Subcutaneous adipose tissue (tissue), 4 donors: ENCODE results near the gene ZSWIM5. TPM values are rescaled to one million over a fixed set of nuclear protein-coding genes. Genes with fewer than 3 reads are reported as not detected.

Source experiments
- CTCF ChIP-seq: fragments of 450-650 bp; IDR thresholded peaks from one replicate; pipeline ENCODE4 v1.5.1; 2016; ENCODE audit warnings: low read depth, mild to moderate bottlenecking, control low read depth, antibody characterized with exemption, moderate library complexity
- total RNA-seq, 4 donors: library from RNA; depleted of rRNA; stranded (reverse); fragments of >200 nt; gene quantifications; one replicate each; pipeline ENCODE4 v1.1.0, GENCODE V29; 2016

The ZSWIM5 gene
- total RNA-seq, 4 donors from 2014 or later = 0.85 to 1.3 (median 1.0) TPM

GRCh38 chr1:45008516-45008915 lies 197.9 kb downstream of the ZSWIM5 start:
- TF ChIP-seq CTCF = no peak

DNA sequence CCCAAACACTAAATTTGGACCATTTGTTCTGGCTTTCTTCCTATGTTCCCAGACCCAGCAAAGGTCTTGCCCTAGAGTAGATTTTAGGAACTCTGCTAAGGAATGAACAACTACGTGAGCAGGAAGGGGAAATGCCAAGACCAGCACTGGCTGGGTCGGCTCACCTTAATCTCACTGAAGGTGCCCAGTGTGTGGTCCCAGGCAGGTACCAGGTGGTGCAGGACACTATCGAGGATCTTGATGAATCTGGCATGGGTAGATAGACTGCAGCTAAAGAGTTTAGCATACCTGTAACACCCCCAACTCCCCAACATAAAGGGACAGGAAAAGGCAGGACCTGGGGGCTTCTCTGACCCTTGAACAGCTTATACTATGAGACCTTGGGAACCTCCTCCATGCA lies 198.3 kb downstream of the ZSWIM5 start:
- TF ChIP-seq CTCF = no peak

DNA sequence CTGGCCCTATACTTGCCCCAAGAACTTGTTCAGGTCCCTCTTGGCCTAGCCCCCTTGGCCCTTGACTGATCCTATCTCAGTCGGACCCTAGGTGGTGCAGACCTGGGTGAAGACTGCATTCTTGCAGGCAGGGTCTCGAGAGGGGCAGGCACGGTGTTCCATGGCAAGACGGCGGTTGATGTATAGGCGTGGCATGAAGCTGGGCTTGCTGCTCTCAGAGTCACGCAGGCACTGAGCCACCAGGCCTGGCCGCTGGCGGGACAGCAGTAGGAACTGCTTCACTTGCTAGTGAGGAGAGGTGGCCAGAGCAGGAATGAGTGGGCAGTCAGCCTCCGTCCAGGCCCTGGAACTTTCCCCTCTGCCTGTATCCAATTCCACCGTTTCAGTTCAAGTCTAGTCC lies 199.1 kb downstream of the ZSWIM5 start:
- no peak for TF ChIP-seq CTCF

- no peak for TF ChIP-seq CTCF
Measured at GRCh38 chr1:45005761-45006160, 200.6 kb downstream of the ZSWIM5 start.

- no peak for TF ChIP-seq CTCF
Measured at GRCh38 chr1:45004281-45004920, 202.0 kb downstream of the ZSWIM5 start.

DNA sequence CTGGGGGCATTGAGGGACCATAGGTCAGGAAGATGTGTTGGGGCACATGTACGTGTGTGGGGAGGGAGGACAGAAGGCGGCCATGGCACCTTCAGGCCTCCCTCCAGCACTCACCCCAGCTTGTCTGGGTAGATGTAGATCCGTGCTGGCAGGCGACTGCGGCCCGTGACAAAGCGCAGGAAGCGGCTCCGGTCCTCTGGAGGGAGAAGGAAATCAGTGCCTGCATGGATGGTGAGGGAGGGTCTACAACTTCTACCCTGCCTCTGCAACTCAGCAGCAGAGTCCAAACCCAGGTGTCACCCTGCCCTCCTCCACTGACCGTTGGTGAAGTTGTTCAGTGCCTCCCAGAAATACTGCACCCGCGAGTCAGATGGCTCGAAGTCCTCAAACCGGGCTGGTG lies 202.7 kb downstream of the ZSWIM5 start:
- TF ChIP-seq CTCF = no peak

DNA sequence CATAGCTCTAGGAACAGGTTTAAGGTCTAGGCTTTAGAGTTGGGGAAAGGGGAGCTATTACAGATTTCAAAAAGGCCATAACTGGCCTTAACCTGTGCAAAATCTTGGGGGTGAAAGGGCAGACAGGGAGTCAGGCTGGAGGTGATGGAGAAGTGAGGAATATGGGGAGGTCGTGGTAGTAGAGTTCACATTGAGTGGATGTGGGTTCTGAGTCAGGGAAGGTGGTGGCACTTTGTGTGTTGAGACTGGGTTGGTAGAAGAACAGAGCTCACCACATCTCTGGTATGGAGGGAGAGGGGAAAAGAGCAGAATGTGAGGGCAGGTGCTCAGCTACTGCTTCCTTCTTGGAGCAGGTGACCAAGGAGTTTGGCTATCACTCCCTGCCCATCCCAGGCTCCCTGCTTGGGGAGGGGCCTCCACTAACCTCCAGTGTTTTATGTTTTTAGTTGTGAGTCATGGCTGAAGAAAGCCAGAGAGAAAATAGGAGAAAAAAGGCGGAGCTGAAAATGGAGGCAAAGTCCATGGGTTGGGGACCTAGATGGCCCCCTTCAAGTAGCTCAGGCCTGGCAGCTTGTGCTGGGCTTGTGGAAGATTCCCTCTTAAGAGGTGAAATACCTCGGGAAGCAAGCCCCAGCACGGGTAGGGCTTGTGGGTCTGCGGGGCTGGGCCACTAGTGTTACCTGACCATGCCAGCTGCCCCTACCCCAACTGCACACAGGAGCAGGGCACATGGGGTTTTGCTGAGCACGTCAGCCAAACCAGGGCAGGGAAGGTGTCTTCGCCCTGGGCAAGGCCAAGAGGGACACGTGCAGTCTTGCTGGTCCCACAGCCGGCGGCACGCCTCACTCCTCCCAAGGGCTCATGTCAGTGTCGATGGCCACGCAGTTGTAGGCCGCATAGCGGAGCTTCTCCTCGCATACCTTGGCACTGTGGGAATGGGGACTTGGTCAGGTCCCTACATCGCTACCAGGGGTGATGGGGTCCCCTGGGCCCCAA lies 203.5 kb downstream of the ZSWIM5 start:
- TF ChIP-seq CTCF = no peak
